NCI-H82 treated with DMSO at 0.1 percent for 48 hours (cell line): ENCODE results near the gene ENTHD1.
A peak's percentile ranks its signal among the peaks of the same experiment; 100 is the strongest.

Experiments used
- DNase-seq: peaks from one replicate; lab custom pipeline; 2025; ENCODE audit not compliant: unreplicated experiment; lab: John Stamatoyannopoulos, UW

ENTHD1 gene

DNA sequence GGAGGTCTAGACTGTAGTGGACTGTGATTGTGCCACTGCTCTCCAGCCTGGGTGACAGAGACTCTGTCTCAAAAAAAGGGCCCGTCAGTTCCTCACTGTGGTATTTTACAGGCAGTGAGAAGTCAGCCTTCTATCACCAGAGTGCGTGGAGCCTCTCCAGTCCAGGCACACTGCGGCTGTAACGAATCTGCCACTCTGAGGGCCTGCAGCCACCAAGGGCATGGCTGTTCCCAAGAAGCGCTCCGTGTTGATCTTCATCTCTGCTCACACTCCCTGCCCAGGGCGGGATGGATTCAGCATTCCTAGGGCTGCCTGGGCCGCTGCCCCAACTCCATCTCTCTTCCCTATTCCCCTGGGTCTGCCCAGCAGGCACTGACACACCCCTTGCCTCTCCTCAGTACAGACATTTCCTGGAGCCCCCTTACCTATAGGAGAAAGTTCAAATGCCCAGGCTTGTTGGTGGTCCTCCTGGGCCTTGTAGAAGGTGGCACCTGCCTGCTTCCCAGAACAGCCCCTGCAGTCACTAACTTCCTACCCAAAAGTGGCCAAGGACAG is 174.6 kb downstream of the ENTHD1 start:
- DNase-seq: no peak

DNA sequence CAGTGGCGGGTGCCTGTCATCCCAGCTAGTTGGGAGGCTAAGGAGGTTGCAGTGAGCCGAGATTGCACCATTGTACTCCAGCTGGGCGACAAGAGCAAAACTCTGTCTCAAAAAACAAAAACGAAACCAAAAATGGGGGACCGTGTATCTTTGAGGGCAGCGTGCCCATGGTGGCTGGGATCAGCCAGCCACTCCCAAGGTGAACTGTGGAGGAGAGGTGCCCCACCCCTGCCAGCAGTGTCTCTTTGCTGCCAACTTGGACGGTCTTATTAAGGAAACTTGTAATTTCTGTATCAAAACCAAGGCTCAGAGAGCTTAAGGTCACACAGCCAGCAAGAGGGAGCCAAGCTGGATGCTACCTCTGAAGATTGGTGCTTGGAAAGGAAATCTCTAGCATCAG is 175.4 kb downstream of the ENTHD1 start:
- DNase-seq: no peak

DNA sequence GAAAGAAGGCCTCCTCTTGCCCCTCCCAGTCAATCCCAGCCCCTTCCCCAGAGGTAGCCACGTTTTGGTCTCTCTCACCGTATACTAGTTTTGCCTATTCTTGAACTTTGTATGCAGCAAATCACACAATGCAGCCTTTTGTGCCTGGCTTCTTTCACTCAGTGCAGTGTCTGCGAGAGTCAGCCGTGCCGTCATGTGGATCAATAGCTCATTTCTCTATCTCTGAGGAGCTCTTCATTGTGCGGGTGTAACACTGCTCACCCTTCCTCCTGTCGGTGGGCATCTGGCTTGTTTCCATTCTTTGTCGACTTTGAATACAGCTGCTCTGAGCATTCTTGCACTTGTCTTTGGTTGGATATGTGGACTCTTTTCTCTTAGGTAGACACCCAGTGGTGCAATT is 176.5 kb downstream of the ENTHD1 start:
- DNase-seq: no peak

DNA sequence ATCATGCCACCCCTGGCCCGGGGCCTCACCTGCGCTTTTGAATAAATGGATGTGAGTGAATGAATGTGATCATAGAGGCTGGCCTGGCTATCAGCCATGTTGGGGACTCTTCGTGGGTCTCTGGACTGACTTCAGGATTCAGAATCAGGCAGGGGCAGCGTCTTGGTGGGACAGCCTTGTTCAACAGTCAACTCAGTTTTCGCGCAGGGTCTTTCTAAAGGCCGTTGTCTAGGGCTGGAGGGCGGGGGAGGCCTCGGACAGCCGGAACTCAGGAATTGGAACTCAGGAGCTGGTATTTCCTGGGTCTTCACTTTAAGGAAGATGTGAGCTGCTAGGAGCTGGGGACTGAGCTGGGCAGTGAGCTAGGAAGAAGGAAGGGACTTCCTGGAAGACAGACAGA is 177.0 kb downstream of the ENTHD1 start:
- no peak for DNase-seq

DNA sequence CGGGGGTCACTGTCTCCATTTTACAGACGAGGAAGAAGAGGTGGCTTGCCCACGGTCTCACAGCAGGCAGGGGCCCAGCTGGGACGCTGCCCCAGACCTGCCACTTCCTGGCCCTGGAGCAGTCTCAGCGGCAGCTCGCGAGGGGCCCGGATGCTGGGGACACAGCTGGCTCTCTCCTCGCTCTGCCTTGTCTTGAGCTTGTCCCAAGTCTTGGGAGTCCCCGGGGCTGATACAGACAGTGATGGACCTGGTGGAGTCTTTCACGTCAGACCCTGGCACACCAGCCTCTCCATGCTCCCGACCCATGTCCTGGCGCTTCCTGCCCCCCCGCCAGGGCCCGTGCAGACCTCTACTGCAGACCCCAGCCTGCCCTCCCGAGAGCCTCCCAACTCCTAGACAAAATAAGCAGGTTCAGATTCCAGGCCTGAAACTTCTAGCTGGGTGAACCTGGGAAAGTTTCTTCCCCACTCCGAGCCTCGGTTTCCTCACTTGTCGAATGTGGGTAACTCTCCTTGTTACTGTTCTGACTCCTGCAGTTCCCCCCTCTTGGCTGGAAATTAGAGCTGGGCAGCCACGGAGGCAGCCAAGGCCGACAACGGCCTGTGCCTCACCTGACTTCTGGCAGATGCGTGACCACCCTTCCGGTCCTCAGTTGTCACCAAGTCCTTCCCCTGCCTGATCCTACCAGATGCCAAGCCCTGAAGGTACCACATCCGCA is 177.6 kb downstream of the ENTHD1 start:
- DNase-seq: no peak

DNA sequence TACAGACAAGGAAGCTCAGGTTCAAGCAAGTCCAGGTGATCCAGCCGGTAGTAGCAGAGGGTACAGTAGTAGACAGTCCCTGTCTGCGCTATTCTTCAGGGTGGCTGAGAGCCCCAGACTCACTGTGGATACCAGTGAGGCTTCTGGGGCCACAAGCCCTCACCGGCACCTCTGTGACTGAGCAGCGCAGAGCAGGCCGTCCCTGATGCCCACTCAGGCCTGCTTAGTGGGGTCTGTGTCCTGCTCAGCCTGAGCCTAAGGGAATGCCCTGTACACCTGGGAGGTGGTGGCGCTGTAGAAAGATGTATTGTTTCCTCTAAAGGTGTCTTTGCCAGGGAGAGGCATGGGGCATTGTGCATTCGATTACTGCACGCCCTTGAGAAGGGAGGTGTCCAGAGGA is 179.2 kb downstream of the ENTHD1 start:
- DNase-seq: no peak

DNA sequence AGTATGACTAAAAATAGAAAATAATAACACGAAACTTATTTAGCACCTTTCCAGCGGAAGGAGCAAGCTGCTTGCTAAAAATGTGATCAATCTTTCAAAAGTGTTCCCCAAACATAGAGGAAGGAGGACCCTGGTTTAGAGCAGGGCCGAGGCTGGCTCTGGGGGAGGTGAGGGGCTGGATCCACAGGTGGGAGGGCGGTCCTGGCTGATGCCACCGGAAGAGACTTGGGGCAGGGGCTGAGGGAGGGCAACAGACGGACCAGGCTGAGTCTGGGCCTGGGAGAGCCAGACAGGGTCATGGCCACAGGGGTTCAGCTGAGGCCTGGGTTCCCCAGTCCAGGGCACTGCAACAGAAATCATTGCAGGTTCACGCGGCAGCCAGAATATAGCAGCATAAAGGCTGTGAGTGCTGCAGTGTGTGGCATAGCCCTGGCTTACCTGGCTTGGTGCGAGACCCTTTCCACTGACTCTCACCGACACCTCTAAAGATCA is 179.7 kb downstream of the ENTHD1 start:
- DNase-seq: no peak

DNA sequence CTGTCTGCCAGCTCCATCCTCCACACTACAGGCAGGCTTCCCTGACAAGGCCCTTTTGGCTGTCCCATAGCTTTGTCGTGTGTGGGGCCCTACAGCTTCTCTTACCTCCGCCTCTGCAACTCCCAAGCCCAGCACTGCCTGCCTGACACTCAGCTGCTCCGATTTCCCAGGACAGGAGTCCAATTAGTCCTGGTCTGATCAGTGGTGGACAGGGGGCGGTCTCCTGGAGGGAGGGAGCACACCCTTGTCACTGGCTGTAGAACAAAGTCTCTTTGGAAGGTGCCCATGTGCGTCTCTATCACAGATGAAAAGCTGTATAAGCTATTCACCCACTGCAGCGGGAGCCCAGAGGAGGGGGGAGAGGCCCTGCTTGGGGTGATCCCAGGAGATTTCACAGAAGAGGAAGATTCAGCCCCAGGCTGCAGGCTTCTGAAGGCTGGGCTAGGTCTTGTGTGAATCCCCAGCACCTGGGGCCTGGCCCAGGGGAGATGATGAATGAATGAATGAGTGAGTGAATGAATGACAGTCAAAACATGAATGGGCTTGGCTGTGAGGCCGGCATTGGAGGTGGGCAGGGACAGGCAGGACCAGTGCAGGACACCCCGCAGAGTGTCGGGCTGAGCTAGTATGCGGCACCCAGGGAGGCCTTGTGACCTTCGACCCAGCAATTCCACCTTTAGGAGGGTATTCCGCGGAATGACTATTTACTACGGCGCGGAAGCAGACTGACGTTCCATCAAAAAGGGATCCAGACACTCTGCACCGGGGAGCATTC is 180.6 kb downstream of the ENTHD1 start:
- DNase-seq: no peak

DNA sequence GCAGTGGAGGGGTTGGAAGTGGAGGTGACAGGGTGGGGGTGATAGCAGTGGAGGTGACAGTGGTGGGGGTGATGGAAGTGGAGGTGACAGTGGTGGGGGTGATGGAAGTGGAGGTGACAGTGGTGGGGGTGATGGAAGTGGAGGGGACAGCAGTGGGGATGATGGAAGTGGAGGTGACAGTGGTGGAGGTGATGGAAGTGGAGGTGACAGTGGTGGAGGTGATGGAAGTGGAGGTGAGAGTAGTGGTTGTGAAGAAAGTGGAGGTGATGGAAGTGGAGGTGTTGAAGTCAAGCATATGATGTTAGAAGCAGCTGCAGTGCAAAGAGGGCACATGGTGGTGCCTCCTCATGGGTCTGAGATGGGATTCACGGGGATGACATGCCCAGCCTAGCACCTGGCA is 181.5 kb downstream of the ENTHD1 start:
- no peak for DNase-seq

DNA sequence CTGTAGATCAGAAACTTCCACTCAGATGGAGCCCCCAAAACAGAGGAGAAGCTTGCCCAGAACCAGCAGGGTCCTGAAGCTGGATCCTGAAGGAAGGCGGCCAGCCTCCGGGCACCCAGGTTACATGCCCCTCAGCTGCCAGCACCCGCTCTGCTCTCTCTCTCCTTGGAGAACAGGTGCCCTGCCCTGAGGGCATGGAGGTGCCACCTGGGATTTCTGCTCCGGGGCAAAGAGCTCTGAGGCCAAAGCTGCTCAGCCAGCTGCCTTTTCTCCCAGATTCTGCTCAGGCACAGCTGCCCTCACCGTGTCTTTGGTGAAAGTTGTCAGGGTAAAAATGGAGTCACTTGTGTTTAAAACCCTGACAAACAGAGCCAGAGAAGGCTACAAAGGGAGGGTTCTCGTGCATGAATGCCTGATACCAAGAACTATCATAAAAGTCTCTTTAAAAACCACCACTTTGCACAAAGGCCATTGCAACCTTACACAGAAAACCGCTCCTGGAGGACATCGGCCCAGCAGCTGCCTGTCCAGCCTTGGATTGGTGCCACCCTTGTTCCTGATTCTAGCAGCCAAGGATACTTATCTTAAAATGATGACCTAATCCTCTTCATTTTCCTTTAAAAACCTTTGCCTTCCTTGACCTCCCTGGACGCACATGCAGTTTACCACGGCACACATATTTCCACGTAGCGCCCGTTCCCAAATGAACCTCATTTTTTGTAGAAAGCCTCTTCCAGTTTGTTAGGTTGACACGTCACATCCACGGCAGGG is 183.0 kb downstream of the ENTHD1 start:
- DNase-seq: no peak

DNA sequence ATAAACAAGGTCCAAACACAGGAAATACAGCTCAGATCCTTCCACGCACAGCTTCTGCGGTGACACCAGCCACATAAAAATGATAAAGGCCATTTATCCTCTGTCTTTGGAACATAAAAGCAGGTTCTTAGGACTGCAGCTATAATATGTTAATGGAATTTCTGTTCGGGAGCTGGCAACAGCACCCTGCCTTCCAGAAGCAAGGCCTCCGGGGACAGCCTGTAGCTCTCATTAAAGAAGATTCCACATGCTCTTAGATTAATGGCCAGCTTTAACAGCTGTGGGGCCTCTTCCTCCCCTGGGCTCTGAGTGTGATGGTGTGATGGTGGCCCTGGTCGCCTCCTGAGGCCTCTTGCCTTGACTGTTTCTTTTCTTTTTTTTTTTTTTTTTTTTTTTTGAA is 185.7 kb downstream of the ENTHD1 start:
- DNase-seq: peak; percentile 70

DNA sequence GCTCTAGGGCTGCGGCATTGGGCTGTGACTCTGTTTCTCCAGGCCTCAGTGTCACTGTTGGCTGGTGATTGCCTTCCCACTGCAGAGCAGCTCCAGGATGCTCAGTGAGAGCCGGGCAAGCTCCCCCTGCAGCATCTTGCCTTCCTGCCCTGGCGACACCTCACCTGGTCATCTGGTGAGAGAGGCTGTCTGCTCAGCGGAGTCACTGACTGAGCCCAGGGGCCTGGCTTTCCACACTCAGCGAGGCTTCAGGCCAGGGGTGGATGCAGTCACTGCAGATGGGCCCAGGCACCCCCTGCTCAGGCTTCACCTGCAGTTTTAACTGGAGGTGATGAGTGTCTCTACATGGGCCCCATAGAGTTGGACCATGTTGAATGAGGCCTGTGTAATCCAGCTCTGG is 186.2 kb downstream of the ENTHD1 start:
- no peak for DNase-seq

DNA sequence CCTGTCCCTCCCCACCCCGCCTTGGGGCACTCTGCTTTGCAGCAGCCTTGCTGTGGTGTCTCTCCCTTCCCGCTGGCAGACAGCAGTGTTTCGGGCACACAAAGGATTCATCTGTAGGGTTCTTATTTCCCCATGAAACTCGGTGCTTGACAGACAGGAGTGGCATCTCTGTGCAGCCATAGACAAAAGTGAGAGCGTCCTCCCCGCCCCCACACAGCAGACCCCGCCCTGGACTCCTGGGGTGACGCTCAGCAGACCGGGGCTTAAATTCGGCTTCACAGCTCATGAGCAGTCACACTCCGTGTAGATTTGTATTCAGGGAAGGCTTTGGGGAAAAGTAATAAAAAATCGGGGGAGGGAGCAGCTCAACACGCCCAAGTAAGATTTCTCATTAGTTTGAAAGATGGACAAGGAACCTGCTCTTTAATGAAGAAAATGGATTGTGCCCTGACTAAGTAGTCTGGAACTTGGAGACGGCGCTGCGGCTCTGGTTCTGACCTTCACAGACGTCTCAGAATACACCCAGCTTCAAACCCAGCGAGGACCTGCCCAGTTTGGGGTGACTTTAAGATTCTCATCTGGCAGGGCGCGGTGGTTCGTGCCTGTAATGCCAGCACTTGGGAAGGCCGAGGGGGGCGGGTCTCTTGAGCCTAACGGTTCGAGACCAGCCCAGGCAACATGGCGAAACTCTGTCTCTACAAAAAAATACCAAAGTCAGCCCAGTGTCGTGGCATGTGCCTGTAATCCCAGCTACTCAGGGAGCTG is 187.0 kb downstream of the ENTHD1 start:
- no peak for DNase-seq

DNA sequence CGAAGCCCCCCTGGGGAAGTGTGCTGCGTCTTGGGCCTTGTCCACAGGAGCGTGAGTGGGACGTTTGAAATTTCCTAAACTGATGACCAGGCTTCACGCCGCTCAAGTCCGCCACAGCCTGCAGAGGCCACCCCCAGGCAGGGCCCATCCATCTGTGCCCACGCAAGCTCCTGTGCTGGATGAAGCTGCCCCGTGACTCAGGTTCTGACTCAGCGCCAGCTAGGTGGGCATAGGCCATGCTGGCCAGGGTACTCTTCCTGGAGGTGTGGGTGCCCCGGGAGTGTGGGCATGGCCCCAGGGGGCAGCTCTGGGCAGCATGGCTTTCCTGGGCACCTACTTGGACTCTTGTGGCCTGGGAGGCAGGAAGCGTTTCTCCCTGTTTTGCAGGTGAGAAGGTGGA is 188.2 kb downstream of the ENTHD1 start:
- no peak for DNase-seq

DNA sequence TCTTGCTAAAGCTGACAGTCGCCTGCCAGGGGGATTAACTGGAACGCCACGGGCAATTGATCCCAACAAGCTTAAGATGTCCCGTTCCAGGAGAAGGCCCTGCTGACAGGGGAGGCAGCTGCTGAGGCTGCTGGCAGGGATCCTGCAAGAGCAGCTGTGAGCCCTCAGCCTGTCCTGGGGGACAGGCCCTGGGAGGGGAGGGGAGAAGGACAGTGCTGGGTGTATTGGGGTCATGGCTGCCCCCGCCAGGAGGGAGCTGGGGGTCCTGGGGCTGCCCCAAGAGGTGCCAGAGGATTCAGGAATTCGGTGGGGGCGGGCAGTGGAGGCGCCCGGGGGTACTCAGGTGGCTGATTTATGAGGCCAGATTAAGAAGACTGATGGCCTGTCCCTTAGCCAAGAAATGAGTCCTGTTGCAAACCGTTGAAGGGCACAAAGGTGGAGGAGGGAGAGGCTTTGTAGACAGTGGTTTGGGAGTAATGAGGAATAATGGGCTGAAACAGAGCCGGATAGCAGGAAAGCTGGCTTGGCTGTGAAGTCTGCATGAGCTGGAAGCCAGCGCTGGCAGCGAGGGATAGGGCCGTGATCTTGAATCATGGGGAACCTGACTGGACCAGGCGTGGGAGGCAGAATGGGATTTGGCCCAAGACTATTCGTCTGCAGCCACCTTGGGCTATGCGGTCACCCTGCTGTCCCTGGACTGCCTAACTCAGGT is 189.5 kb downstream of the ENTHD1 start:
- DNase-seq: peak; percentile 82

DNA sequence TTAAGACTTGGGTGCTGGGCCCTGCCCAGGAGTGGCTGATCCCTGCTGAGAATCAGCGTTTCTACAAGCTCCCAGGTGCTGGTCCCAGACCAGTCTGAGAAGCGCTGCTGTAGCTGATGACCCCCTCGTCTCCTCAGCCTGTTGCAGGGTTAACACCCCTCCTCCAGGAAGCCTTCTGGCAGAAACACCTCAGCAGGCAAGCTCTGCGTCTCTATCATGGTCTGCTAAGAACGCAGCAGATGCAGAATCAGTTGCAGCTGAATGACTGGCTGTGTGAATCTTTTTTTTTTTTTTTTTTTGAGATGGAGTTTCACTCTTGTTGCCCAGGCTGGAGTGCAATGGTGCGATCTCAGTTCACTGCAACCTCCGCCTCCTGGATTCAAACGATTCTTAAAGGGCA is 190.5 kb downstream of the ENTHD1 start:
- no peak for DNase-seq

DNA sequence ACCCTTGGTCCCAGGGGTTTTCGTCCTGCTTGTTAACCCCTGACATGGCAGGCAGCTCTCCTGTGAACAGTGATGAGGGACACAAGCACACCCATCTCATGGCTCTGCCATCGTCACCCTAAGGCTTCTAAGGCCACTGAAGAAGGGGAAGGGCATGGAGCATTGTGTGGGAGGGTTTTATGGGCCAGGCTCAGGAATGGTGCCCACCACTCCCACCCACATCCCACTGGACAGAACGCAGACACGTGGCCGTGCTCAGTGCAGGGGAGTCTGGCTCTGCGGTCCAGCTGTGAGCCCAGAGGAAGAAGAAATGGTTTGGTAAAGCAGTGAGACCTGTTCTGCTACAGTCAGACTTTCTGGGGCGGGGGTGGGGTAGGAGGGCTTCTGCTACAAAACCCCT is 193.0 kb downstream of the ENTHD1 start:
- no peak for DNase-seq

DNA sequence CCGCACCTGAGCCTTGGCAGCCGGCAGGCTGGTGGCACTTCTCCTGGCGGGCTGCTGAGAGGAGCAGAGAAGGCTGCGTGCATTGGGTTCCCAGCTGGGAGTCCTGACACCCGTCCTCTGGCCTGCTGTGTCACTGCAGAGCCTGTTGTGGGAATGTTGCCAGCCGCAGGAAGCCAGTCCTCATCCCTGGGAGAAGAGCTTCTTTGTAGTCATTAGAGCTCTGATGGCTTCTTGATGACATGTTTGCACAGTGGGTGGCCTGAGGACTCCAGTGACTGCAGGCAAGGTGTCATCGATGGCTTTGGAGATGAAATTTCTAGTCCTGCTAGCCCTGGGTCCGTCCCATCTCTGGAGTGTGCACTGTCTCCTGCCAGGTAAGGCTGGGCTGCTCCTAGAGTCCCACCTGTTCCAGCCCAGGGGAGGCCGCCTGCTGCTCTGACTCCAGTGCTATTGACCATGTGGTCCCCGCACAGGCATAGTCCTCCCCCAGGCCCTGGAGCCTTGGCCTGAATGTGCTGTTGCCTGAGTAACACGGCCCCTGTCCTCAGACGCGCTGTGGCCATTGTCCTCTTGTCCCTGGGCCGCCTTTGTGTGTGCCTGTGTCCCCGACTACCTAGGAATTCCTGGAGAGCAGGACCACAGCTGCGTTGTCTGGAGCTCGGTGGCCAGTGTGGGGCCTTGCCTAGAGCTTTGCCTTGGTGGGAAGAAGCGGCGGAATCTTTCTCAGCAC is 193.8 kb downstream of the ENTHD1 start:
- DNase-seq: no peak

DNA sequence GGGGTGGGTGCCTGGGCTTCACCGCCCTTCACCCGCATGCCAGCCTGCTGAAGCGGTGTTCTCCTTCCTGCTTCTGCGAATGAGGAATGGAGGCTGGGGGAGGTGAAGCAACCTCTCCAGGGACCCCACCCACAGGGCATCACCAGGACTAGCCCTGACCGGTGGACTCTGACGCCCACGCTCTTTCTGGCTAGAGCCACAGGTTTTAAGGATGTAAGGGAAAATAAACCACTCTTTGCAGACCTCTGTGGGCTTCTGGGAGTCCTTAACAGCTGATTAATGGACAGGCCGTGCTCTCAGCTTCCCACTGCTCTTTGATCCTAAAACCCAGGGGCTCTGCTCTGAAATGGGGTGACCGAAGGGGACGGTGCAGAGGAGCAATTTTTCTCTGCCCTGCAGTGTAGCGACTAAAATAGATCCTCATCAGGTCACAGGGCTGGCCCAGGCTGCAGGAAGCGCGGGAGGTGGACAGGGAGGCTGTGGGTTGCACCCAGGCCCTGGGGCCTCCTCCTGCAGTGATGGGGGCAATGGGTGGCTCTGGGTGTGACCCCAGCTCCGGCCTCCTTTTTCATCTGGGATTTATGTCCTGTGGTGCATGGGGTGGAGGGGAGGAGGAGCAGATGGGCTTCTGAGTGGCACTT is 195.7 kb downstream of the ENTHD1 start:
- DNase-seq: no peak
